T-cell (primary cell): Measurements from ENCODE around the gene MOK. TPM values are rescaled to one million over a fixed set of nuclear protein-coding genes. Genes with fewer than 3 reads are reported as not detected.

Source experiments
- ATAC-seq, 4 experiments: fragments of 200-7000 bp in 3 of 4; fragments of 150-1000 bp in 1 of 4; cut with Tn5 transposase; replicated peaks in 1 of 4; 1 replicate in 3 of 4; 2 replicates in 1 of 4; pipeline ENCODE4 v1.10.0; 2021; ENCODE audit warnings: moderate library complexity in 3 of 4, mild to moderate bottlenecking in 2 of 4, moderate number of reproducible peaks in 1 of 4
- CTCF ChIA-PET, 2 donors: fragments of 300-600 bp; sonication (Branson Sonifier 250); formaldehyde crosslinking; loops; one replicate each; lab custom pipeline; 2022; ENCODE audit warnings: antibody characterized with exemption in 2 of 2; lab: Charles Lee
- POLR2A ChIA-PET, 2 donors: fragments of 300-600 bp; sonication (Branson Sonifier 250); formaldehyde crosslinking; loops; one replicate each; lab custom pipeline; 2022; ENCODE audit warnings: antibody characterized with exemption in 2 of 2; lab: Charles Lee
- DNase-seq, 35 experiments: peaks; one replicate each; pipeline versions ENCODE4 v3.0.0 to v3.0.0-alpha.2; 2013 to 2023
- H3K27ac ChIP-seq: one replicate; pipeline ENCODE4 v1.5.1; 2013; ENCODE audit warnings: low read length
- H3K27me3 ChIP-seq, 2 experiments: replicated peaks in 1 of 2; 1 replicate in 1 of 2; 2 replicates in 1 of 2; pipeline versions ENCODE4 v1.6.1 to v1.7.0; 2013; ENCODE audit warnings: low read length in 1 of 2, mixed read lengths in 1 of 2; ENCODE audit not compliant: control insufficient read depth in 2 of 2, insufficient read depth in 2 of 2; ENCODE audit errors: extremely low read depth in 1 of 2
- H3K36me3 ChIP-seq, 2 donors: 1 replicate in 1 of 2; 2 replicates in 1 of 2; pipeline versions ENCODE4 v1.6.1 to v1.7.0; 2013; ENCODE audit warnings: low read length in 1 of 2; ENCODE audit not compliant: control insufficient read depth in 2 of 2, insufficient read depth in 1 of 2; ENCODE audit errors: extremely low read depth in 1 of 2
- H3K4me1 ChIP-seq, 2 experiments: 1 replicate in 1 of 2; 2 replicates in 1 of 2; pipeline versions ENCODE4 v1.6.1 to v1.7.0; 2013; ENCODE audit warnings: low read length in 2 of 2, mixed read lengths in 1 of 2; ENCODE audit not compliant: insufficient read depth in 2 of 2, control insufficient read depth in 1 of 2; ENCODE audit errors: extremely low read depth in 1 of 2
- H3K4me3 ChIP-seq, 2 donors: 1 replicate in 1 of 2; 2 replicates in 1 of 2; pipeline versions ENCODE4 v1.5.1 to v1.7.0; 2013; ENCODE audit warnings: mild to moderate bottlenecking in 2 of 2, low read length in 1 of 2, moderate library complexity in 1 of 2; ENCODE audit not compliant: control insufficient read depth in 1 of 2; ENCODE audit errors: extremely low read depth in 1 of 2
- H3K9me3 ChIP-seq: 2 replicates; pipeline ENCODE4 v1.7.0; 2013
- H3K27ac Mint-ChIP-seq, 2 donors: one replicate each; pipeline ENCODE4 v1.8.0; 2020 to 2021; ENCODE audit warnings: mild to moderate bottlenecking in 2 of 2, mixed read lengths in 2 of 2
- H3K27me3 Mint-ChIP-seq, 2 donors: one replicate each; pipeline ENCODE4 v1.8.0; 2021 to 2022; ENCODE audit warnings: mixed read lengths in 2 of 2
- H3K36me3 Mint-ChIP-seq: one replicate; pipeline ENCODE4 v1.8.0; 2021; ENCODE audit warnings: mixed read lengths
- H3K4me1 Mint-ChIP-seq, 3 donors: one replicate each; pipeline ENCODE4 v1.8.0; 2020 to 2022; ENCODE audit warnings: mixed read lengths in 3 of 3, mild to moderate bottlenecking in 1 of 3
- H3K4me3 Mint-ChIP-seq, 3 donors: one replicate each; pipeline ENCODE4 v1.8.0; 2020 to 2022; ENCODE audit warnings: mild to moderate bottlenecking in 3 of 3, mixed read lengths in 3 of 3, moderate library complexity in 3 of 3
- H3K9me3 Mint-ChIP-seq, 3 donors: one replicate each; pipeline ENCODE4 v1.8.0; 2020 to 2022; ENCODE audit warnings: mixed read lengths in 3 of 3
- WGBS: methylation state at CpG from one replicate; pipeline ENCODE4 v1.1.5; 2013; ENCODE audit warnings: missing lambda C conversion rate; ENCODE audit not compliant: insufficient coverage; 5-methylcytosine and 5-hydroxymethylcytosine counted together
- total RNA-seq, 35 experiments: library from RNA in 6 of 35; stranded (reverse) in 6 of 35; fragments of 120-200 nt in 1 of 35; gene quantifications; one replicate each; pipeline versions ENCODE4 v1.2.1 to v1.2.4 and lab custom pipeline; 2013 to 2026

Gene MOK
- total RNA-seq, 5 donors from 2014 or later (not counting 1 experiment from before 2014, with no cell fraction given), result 0.77 to 4.1 (median 1.9) TPM

DNA sequence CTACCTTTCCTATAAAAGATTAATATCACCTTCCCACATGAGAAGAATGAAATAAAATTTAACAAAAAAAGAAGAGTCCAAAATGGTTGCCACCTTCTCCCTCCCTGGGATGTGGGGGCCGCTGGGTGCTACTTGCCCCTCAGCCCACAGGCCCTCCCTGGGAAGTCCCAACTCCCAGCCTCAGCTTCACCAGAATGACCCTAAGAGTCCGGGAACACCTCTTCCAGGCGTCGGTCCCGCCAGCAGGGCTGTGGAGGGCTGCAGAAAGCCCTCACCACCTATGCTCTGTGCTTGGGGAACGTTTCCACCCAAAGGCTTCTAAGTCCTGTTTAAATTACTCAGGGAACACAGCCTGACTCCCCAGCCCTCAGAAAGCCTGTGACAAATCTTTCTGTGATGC is 71.9 kb downstream of the MOK start:
- POLR2A ChIA-PET, result no interaction called here
- 83% methylated on average over 6 of the region's 6 CpGs for WGBS

DNA sequence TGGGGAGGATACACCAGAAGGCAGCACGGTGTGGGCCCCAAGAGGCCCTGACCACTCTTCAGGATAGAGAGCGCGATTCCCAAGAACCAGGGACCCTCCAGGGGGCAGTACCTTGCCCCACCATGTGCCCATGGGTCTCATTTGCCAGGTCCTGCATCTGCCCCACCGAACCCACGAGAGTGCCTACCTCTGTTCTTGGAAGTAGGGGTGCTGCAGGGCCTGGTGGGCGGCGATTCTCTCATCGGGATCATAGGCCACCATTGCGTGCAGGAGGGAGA is 72.7 kb downstream of the MOK start:
- Mint-ChIP-seq H3K4me1 (no peaks in the 10 kb centered on the region), H3K27me3 (no peaks in the 10 kb centered on the region), H3K9me3 (no peaks in the 10 kb centered on the region), H3K27ac (no peak overlapping the region), H3K4me3 (no peak overlapping the region), H3K36me3 (no peaks in the 10 kb centered on the region)
- 81% methylated on average over 4 of the region's 9 CpGs for WGBS
- DNase-seq (no peak), ATAC-seq (no peak)
- Histone ChIP-seq H3K36me3 (no peaks in the 10 kb centered on the region), H3K27ac (no peak overlapping the region), H3K27me3 (peaks cover 0 to 5% of the 10 kb centered on the region in 2 experiments), H3K9me3 (no peaks in the 10 kb centered on the region), H3K4me1 (no peaks in the 10 kb centered on the region), H3K4me3 (no peak overlapping the region)
- ChIA-PET POLR2A (no interaction called here), CTCF (interaction anchor here in 1 of 2 donors (0.8 kb wide), 1 partner anchor 72 kb away, joined by 3 read pairs; no protein-coding TSS in a partner anchor)

More for the DNA sequence above, 71.9 kb downstream of the MOK start:
- H3K4me1 Mint-ChIP-seq, result no peaks in the 10 kb centered on the region
- H3K9me3 Mint-ChIP-seq, result no peaks in the 10 kb centered on the region
- no peaks in the 10 kb centered on the region for H3K9me3 ChIP-seq
- no peak overlapping the region for H3K4me3 ChIP-seq
- no peaks in the 10 kb centered on the region for H3K27me3 Mint-ChIP-seq
- no peaks in the 10 kb centered on the region for H3K36me3 Mint-ChIP-seq
- H3K4me3 Mint-ChIP-seq, result no peak overlapping the region
- no peaks in the 10 kb centered on the region for H3K36me3 ChIP-seq
- CTCF ChIA-PET, result no interaction called here
- H3K4me1 ChIP-seq, result no peaks in the 10 kb centered on the region
- DNase-seq (no peak), ATAC-seq (no peak)
- H3K27ac Mint-ChIP-seq, result no peak overlapping the region
- peaks cover 0 to 5% of the 10 kb centered on the region in 2 experiments for H3K27me3 ChIP-seq
- H3K27ac ChIP-seq, result no peak overlapping the region

GRCh38 chr14:102231476-102232347 is 73.3 kb downstream of the MOK start:
- H3K36me3 Mint-ChIP-seq, result no peaks in the 10 kb centered on the region
- Histone ChIP-seq H3K27ac (no peak overlapping the region), H3K27me3 (peaks cover 0 to 5% of the 10 kb centered on the region in 2 experiments), H3K4me1 (no peaks in the 10 kb centered on the region), H3K9me3 (no peaks in the 10 kb centered on the region), H3K36me3 (no peaks in the 10 kb centered on the region), H3K4me3 (no peak overlapping the region)
- 90% methylated on average over 21 of the region's 22 CpGs for WGBS
- H3K4me1 Mint-ChIP-seq, result no peaks in the 10 kb centered on the region
- no peaks in the 10 kb centered on the region for H3K27me3 Mint-ChIP-seq
- no peak overlapping the region for H3K27ac Mint-ChIP-seq
- H3K4me3 Mint-ChIP-seq, result no peak overlapping the region
- ChIA-PET CTCF (interaction anchor here in 1 of 2 donors (0.5 to 1.0 kb wide), 3 partner anchors 72 to 1949 kb away, joined by 3 to 7 read pairs (median 3); no protein-coding TSS in a partner anchor), POLR2A (interaction anchor here in 1 of 2 donors (0.7 kb wide), 1 partner anchor 1737 kb away, joined by 5 read pairs; no protein-coding TSS in a partner anchor)
- no peaks in the 10 kb centered on the region for H3K9me3 Mint-ChIP-seq
- ATAC-seq, result no peak
- no peak for DNase-seq

DNA sequence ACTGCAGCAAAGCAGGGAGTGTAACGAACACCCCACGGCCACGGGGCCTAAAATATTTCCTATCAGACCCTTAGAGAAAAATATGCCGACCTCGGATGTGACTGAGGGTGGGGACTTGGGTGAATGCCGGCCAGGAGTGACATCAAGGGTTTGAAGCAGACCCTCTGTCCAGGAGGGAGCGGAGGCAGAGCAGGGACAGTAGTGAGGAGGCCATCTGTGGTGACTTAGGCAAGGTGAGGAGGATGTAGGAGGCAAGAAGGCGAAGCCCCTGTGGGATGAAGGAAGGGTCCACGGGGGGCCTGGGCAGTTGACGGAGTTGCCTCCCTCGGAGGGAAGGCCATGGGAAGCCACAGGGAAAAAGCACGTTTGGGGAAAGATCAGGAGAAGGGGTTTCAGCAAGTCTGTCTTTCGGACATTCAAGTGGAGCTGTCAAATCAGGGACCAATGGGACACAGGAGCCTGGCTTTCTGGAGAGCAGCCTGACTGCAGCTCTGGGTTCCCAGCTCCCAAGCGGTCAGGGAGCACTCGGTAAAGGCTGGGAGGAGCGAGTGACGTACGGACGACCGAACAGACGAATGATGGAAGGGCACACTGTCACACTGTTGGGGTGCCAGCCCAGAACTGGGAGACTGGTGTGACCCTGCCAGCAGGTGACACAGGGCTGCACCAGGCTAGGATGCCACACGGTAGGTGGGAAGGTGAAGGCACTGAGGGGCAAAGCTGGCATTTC is 74.3 kb downstream of the MOK start:
- Mint-ChIP-seq H3K27ac (no peak overlapping the region), H3K9me3 (no peaks in the 10 kb centered on the region), H3K4me3 (no peak overlapping the region), H3K36me3 (no peaks in the 10 kb centered on the region), H3K4me1 (no peaks in the 10 kb centered on the region), H3K27me3 (no peaks in the 10 kb centered on the region)
- H3K9me3 ChIP-seq, result no peaks in the 10 kb centered on the region
- peaks cover 0 to 2% of the 10 kb centered on the region in 2 experiments for H3K27me3 ChIP-seq
- ChIA-PET POLR2A (no interaction called here), CTCF (interaction anchor here in 1 of 2 donors (1.0 kb wide), 1 partner anchor 1948 kb away, joined by 7 read pairs; no protein-coding TSS in a partner anchor)
- ATAC-seq, result no peak
- H3K27ac ChIP-seq, result no peak overlapping the region
- H3K4me3 ChIP-seq, result no peak overlapping the region
- WGBS, result 89% methylated on average over 17 of the region's 22 CpGs
- DNase-seq, result no peak
- H3K4me1 ChIP-seq, result no peaks in the 10 kb centered on the region
- no peaks in the 10 kb centered on the region for H3K36me3 ChIP-seq

DNA sequence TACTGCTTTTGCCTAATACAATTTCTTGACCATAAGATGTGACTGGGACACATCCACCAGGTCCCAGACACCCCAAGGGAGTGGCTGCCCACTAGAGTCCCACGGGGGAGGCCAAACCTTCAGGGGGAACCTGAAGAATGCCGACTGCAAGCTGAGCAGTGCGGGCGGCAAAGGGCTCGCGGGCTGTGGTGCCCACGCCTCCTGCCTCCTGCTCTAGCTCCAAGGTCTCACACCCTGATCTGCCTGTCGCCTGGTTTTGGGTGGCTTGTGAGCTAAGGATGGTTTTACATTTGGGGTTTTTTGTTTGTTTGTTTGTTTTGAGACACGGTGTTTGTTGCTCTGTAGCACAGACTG is 75.2 kb downstream of the MOK start:
- Histone ChIP-seq H3K27me3 (no peaks in the 10 kb centered on the region), H3K4me3 (no peak overlapping the region), H3K36me3 (no peaks in the 10 kb centered on the region), H3K4me1 (no peaks in the 10 kb centered on the region), H3K9me3 (no peaks in the 10 kb centered on the region), H3K27ac (no peak overlapping the region)
- ChIA-PET POLR2A (no interaction called here), CTCF (no interaction called here)
- no peak for DNase-seq
- Mint-ChIP-seq H3K4me1 (no peaks in the 10 kb centered on the region), H3K36me3 (peaks cover under 1% of the 10 kb centered on the region), H3K27me3 (no peaks in the 10 kb centered on the region), H3K9me3 (no peaks in the 10 kb centered on the region), H3K27ac (no peak overlapping the region), H3K4me3 (no peak overlapping the region)
- no peak for ATAC-seq
- 94% methylated on average over 3 of the region's 9 CpGs for WGBS

GRCh38 chr14:102229071-102229738 is 75.8 kb downstream of the MOK start:
- no peak for ATAC-seq
- WGBS, result 97% methylated on average over 43 of the region's 43 CpGs

More at GRCh38 chr14:102229071-102229738, 75.8 kb downstream of the MOK start:
- H3K4me3 ChIP-seq, result no peak overlapping the region
- H3K36me3 ChIP-seq, result no peaks in the 10 kb centered on the region
- no peaks in the 10 kb centered on the region for H3K4me1 ChIP-seq
- no peaks in the 10 kb centered on the region for H3K27me3 Mint-ChIP-seq
- H3K9me3 ChIP-seq, result no peaks in the 10 kb centered on the region
- DNase-seq, result no peak
- H3K4me1 Mint-ChIP-seq, result no peaks in the 10 kb centered on the region
- ChIA-PET POLR2A (no interaction called here), CTCF (interaction anchor here in 1 of 2 donors (0.5 kb wide), 1 partner anchor 15 kb away, joined by 5 read pairs; no protein-coding TSS in a partner anchor)
- no peak overlapping the region for H3K27ac ChIP-seq
- no peak overlapping the region for H3K4me3 Mint-ChIP-seq
- peaks cover 4% of the 10 kb centered on the region for H3K36me3 Mint-ChIP-seq
- no peaks in the 10 kb centered on the region for H3K27me3 ChIP-seq
- H3K27ac Mint-ChIP-seq, result no peak overlapping the region
- no peaks in the 10 kb centered on the region for H3K9me3 Mint-ChIP-seq
